ENCODE measurements around the gene CTBP1.

Gene CTBP1

DNA sequence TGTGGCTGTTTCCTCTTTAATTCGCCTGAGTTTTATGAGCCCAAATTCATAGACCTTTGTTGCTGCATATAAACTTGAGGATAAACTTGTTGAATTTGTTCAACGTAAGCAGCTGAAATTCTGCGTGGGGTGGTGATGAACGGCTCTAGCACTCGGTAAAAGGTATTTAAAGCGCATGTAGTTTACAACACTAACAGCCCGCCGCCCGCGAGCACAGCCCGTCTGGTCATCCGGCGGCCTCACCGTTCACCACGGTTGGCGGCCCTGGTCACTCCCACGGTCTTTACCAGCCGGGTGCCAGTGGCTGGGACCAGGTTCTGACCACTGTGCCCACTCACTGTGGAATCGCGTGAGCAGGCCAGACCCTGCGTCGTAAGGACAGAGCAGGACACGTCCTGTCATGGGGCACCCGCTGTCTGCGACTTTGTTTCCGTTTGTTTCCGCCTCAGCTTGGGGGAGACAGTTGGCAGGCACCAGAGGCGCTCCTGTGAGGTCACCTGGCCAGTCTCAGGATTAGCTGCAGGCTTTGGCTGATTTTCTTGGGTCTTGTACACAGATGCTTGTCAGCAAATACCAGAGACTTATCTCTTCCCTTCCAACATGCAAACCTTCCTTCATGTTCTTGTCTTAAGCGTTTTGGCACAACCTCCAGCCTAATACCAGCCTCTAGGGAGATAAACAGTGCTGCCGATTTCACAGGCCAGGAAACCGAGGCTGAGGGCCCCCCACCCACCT, 39.8 kb downstream of the CTBP1 start:
- no peak for TF ChIP-seq TCF12 (IDR thresholded peaks at IDR 0.05; ENCODE audit: low read depth)
- TF ChIP-seq, protein P1, sequence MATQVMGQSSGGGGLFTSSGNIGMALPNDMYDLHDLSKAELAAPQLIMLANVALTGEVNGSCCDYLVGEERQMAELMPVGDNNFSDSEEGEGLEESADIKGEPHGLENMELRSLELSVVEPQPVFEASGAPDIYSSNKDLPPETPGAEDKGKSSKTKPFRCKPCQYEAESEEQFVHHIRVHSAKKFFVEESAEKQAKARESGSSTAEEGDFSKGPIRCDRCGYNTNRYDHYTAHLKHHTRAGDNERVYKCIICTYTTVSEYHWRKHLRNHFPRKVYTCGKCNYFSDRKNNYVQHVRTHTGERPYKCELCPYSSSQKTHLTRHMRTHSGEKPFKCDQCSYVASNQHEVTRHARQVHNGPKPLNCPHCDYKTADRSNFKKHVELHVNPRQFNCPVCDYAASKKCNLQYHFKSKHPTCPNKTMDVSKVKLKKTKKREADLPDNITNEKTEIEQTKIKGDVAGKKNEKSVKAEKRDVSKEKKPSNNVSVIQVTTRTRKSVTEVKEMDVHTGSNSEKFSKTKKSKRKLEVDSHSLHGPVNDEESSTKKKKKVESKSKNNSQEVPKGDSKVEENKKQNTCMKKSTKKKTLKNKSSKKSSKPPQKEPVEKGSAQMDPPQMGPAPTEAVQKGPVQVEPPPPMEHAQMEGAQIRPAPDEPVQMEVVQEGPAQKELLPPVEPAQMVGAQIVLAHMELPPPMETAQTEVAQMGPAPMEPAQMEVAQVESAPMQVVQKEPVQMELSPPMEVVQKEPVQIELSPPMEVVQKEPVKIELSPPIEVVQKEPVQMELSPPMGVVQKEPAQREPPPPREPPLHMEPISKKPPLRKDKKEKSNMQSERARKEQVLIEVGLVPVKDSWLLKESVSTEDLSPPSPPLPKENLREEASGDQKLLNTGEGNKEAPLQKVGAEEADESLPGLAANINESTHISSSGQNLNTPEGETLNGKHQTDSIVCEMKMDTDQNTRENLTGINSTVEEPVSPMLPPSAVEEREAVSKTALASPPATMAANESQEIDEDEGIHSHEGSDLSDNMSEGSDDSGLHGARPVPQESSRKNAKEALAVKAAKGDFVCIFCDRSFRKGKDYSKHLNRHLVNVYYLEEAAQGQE (IDR thresholded peaks at IDR 0.05; ENCODE audit: low read depth), result no peak
- TF ChIP-seq YY1 (IDR thresholded peaks at IDR 0.05; ENCODE audit: low read depth), result no peak
- TF ChIP-seq, protein P2, sequence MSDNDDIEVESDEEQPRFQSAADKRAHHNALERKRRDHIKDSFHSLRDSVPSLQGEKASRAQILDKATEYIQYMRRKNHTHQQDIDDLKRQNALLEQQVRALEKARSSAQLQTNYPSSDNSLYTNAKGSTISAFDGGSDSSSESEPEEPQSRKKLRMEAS (IDR thresholded peaks at IDR 0.05), result no peak
- TF ChIP-seq RAD21 (IDR thresholded peaks at IDR 0.05; ENCODE audit: low read depth), result no peak
- TF ChIP-seq TEAD4 (IDR thresholded peaks at IDR 0.05), result no peak
- no peak for TF ChIP-seq FOXM1 (IDR thresholded peaks at IDR 0.05; ENCODE audit: borderline replicate concordance, low read depth)
- no peak for TF ChIP-seq TAF1 (IDR thresholded peaks at IDR 0.05; ENCODE audit: low read depth)
- no peak for TF ChIP-seq CEBPB (IDR thresholded peaks at IDR 0.05)
- no peak for TF ChIP-seq ZBTB7A (IDR thresholded peaks at IDR 0.05; ENCODE audit: low read depth)
- TF ChIP-seq EP300 (IDR thresholded peaks at IDR 0.05; ENCODE audit: borderline replicate concordance), result no peak
- TF ChIP-seq, protein P3, sequence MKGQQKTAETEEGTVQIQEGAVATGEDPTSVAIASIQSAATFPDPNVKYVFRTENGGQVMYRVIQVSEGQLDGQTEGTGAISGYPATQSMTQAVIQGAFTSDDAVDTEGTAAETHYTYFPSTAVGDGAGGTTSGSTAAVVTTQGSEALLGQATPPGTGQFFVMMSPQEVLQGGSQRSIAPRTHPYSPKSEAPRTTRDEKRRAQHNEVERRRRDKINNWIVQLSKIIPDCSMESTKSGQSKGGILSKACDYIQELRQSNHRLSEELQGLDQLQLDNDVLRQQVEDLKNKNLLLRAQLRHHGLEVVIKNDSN (IDR thresholded peaks at IDR 0.05), result no peak
- no peak for TF ChIP-seq NFIC (IDR thresholded peaks at IDR 0.05)
- no peak for TF ChIP-seq EGR1 (IDR thresholded peaks at IDR 0.05)
- TF ChIP-seq CREB1 (IDR thresholded peaks at IDR 0.05; ENCODE audit: low read depth), result no peak

DNA sequence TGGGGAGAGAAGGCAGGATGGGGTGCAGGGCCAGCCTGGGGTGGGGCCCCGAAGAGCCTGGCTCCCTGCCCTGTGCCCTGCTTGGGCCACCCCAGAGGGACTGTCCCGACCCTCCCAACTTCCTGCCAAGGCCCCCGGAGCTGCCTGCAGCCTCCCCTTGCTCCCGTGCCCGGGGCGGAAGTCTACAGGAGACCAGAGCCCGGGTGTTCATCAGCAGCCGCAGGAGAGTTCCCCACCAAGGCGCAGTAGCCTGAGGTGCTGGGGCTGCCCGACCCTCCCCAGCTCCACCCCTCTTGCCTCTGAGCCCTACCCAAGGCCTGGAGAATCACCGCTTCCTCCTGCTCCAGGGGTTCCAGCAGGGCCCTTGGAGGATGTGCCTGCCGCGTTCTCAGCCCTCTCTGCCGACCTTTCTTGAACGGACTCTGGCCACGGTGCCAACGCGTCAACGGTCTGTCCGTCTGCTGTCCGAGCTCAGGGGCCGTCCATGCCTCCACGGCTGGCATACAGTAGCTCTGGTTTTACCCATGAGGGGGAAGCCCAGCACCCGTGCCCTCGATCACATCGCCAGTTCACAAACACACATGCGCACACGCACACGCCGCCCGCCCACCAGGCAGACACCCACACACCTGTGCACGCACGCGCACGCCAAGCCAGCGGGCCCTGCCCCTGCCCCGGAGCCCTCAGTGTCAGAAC, 40.5 kb downstream of the CTBP1 start:
- TF ChIP-seq NFIC (IDR thresholded peaks at IDR 0.05) (no peak), YY1 (IDR thresholded peaks at IDR 0.05; ENCODE audit: low read depth) (no peak), CREB1 (IDR thresholded peaks at IDR 0.05; ENCODE audit: low read depth) (no peak), EGR1 (IDR thresholded peaks at IDR 0.05) (no peak), TEAD4 (IDR thresholded peaks at IDR 0.05) (no peak)
- TF ChIP-seq, protein P1 (IDR thresholded peaks at IDR 0.05; ENCODE audit: low read depth), result no peak

DNA sequence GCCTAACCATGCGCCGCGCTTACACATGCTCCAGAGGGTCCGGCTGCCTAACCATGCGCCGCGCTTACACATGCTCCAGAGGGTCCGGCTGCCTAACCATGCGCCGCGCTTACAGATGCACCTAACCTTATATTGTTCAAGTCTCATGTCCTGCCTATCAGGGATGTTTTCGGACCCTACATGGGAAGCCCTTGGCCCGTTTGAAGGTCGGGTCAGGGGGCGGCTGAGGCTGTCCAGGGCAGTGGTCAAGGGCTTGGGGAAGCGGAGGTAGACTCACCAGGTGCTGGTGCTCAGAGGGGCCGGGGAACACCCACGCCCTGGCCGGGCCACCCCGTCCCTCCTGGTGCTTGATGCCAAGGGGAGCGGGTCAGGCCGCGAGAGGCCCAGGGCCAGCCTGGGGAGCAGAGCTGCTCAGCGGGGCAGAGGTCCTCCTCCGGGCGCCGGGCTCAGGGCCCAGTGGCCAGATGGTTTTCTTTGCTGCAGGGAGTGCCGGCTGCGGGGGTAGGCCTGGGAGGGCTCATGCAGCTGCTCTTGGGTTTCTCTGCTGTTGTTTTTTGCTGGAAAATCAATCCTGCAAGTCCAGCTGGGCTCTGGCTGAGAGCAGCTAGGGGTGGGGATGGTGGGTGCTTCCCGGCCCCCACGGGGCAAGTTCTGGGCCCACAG, 41.2 kb downstream of the CTBP1 start:
- no peak for TF ChIP-seq NFIC (IDR thresholded peaks at IDR 0.05)
- TF ChIP-seq, protein P1 (IDR thresholded peaks at IDR 0.05; ENCODE audit: low read depth), result no peak
- TF ChIP-seq TAF1 (IDR thresholded peaks at IDR 0.05; ENCODE audit: low read depth), result no peak
- no peak for TF ChIP-seq CREB1 (IDR thresholded peaks at IDR 0.05; ENCODE audit: low read depth)
- TF ChIP-seq RAD21 (IDR thresholded peaks at IDR 0.05; ENCODE audit: low read depth), result no peak
- no peak for TF ChIP-seq YY1 (IDR thresholded peaks at IDR 0.05; ENCODE audit: low read depth)
- TF ChIP-seq TCF12 (IDR thresholded peaks at IDR 0.05; ENCODE audit: low read depth), result no peak
- no peak for TF ChIP-seq TEAD4 (IDR thresholded peaks at IDR 0.05)
- TF ChIP-seq ZBTB7A (IDR thresholded peaks at IDR 0.05; ENCODE audit: low read depth), result no peak
- TF ChIP-seq EGR1 (IDR thresholded peaks at IDR 0.05), result no peak
- TF ChIP-seq CEBPB (IDR thresholded peaks at IDR 0.05), result no peak
- TF ChIP-seq, protein P3 (IDR thresholded peaks at IDR 0.05), result no peak
- TF ChIP-seq FOXM1 (IDR thresholded peaks at IDR 0.05; ENCODE audit: borderline replicate concordance, low read depth), result no peak
- TF ChIP-seq, protein P2 (IDR thresholded peaks at IDR 0.05), result no peak
- no peak for TF ChIP-seq EP300 (IDR thresholded peaks at IDR 0.05; ENCODE audit: borderline replicate concordance)
